K562 (cell line): ENCODE data around the gene PSAT1. TPM values are rescaled to one million over a fixed set of nuclear protein-coding genes. Genes with fewer than 3 reads are reported as not detected.

ENCODE experiments used
- ATAC-seq: fragments of 200-7000 bp; cut with Tn5 transposase; 3 replicates; pipeline ENCODE4 v1.9.1; 2020; ENCODE audit warnings: moderate library complexity
- BruUV-seq: library from RNA; stranded (reverse); fragments of 400-500 nt; replicated peaks from 2 replicates; lab custom pipeline; 2021; lab: Mats Ljungman, UMichigan
- CTCF ChIA-PET: fragments of 300-600 bp; formaldehyde crosslinking; extraction: SDS; loops from one replicate; lab custom pipeline; 2021; ENCODE audit warnings: low intra/inter-chr PET ratio; lab: Yijun Ruan, JAX
- POLR2A ChIA-PET: fragments of 300-600, 350-650 bp; sonication (Branson Sonifier 250); formaldehyde crosslinking; extraction: SDS; loops from one replicate; lab custom pipeline; 2021; ENCODE audit warnings: antibody characterized with exemption, inconsistent platforms; lab: Yijun Ruan, JAX
- DNase-seq, 4 experiments: peaks; one replicate each; pipeline versions ENCODE4 v3.0.0 to v3.0.0-alpha.2; 2011 to 2018; ENCODE audit warnings: low spot score in 3 of 4, mixed read lengths in 3 of 4; ENCODE audit errors: extremely low read depth in 1 of 4
- FAIRE-seq: peaks from 2 replicates; lab custom pipeline; 2011; peaks lifted over from hg19 to GRCh38; lab: Jason Lieb, UNC
- H2AFZ ChIP-seq: 2 replicates; pipeline ENCODE4 v1.6.0; 2011; ENCODE audit warnings: low read depth, low read length, control low read depth, inconsistent platforms
- H3K27ac ChIP-seq: fragments of 200-600 bp; 3 replicates; pipeline ENCODE4 v1.8.0; 2011; ENCODE audit warnings: low read depth, mild to moderate bottlenecking, control low read depth, inconsistent platforms, low read length, moderate library complexity, mixed read lengths; ENCODE audit errors: extremely low read depth
- H3K27me3 ChIP-seq, 2 experiments: fragments of 300-600 bp in 1 of 2; 2 replicates in 1 of 2; 3 replicates in 1 of 2; pipeline versions ENCODE4 v1.6.0 to v1.8.0; 2011; ENCODE audit warnings: inconsistent platforms in 2 of 2, low read length in 2 of 2, mild to moderate bottlenecking in 1 of 2, mixed read lengths in 1 of 2, moderate library complexity in 1 of 2; ENCODE audit not compliant: control insufficient read depth in 2 of 2, insufficient read depth in 2 of 2
- H3K36me3 ChIP-seq: fragments of 300-600 bp; 3 replicates; pipeline ENCODE4 v1.8.0; 2011; ENCODE audit warnings: mild to moderate bottlenecking, low read length, inconsistent platforms; ENCODE audit not compliant: control insufficient read depth, insufficient read depth
- H3K4me1 ChIP-seq, 2 experiments: fragments of 200-600 bp in 1 of 2; replicated peaks in 1 of 2; 2 replicates in 1 of 2; 3 replicates in 1 of 2; pipeline versions ENCODE4 v1.5.1 to v1.8.0; 2011; ENCODE audit warnings: inconsistent platforms in 2 of 2, low read length in 2 of 2, mild to moderate bottlenecking in 1 of 2, mixed read lengths in 1 of 2, moderate library complexity in 1 of 2; ENCODE audit not compliant: control insufficient read depth in 2 of 2, insufficient read depth in 2 of 2
- H3K4me2 ChIP-seq: 2 replicates; pipeline ENCODE4 v1.6.1; 2011; ENCODE audit warnings: low read length, control low read depth, inconsistent platforms, mixed read lengths; ENCODE audit not compliant: insufficient read depth
- H3K4me3 ChIP-seq: fragments of 200-600 bp; sonication (generic), shearing (Covaris generic); 2 replicates; pipeline ENCODE4 v1.5.1; 2016; ENCODE audit warnings: control low read depth, inconsistent platforms
- H3K79me2 ChIP-seq: fragments of 200-600 bp; 3 replicates; pipeline ENCODE4 v1.8.0; 2011; ENCODE audit warnings: low read length, inconsistent platforms; ENCODE audit not compliant: control insufficient read depth, insufficient read depth
- H3K9ac ChIP-seq, 2 experiments: 2 replicates each; pipeline versions ENCODE4 v1.6.0 to v1.6.1; 2011; ENCODE audit warnings: low read depth in 2 of 2, low read length in 2 of 2, control low read depth in 1 of 2, inconsistent platforms in 1 of 2, mild to moderate bottlenecking in 1 of 2, mixed read lengths in 1 of 2; ENCODE audit not compliant: insufficient read depth in 1 of 2
- H3K9me1 ChIP-seq: one replicate; pipeline ENCODE4 v1.6.0; 2011; ENCODE audit warnings: inconsistent platforms, mild to moderate bottlenecking, low read length, moderate library complexity; ENCODE audit not compliant: control insufficient read depth, insufficient read depth
- H3K9me3 ChIP-seq: replicated peaks from 2 replicates; pipeline ENCODE4 v1.5.1; 2011; ENCODE audit warnings: low read depth, low read length, inconsistent platforms; ENCODE audit not compliant: control insufficient read depth, insufficient read depth
- H4K20me1 ChIP-seq: replicated peaks from 2 replicates; pipeline ENCODE4 v1.6.1; 2011; ENCODE audit warnings: low read length, inconsistent platforms, mixed read lengths; ENCODE audit not compliant: control insufficient read depth, insufficient read depth
- ARNT ChIP-seq, 2 experiments: fragments of 450-650 bp; IDR thresholded peaks; 2 replicates each; pipeline ENCODE4 v1.6.1; 2016; ENCODE audit warnings: mild to moderate bottlenecking in 1 of 2
- E4F1 ChIP-seq: fragments of 250-450 bp; sonication (Bioruptor Pico); IDR thresholded peaks from 2 replicates; pipeline ENCODE4 v1.5.0; 2021; ENCODE audit warnings: mild to moderate bottlenecking, borderline replicate concordance
- ESRRA ChIP-seq: fragments of 450-650 bp; IDR thresholded peaks from 2 replicates; pipeline ENCODE4 v1.6.1; 2014; ENCODE audit warnings: low read depth, mild to moderate bottlenecking, moderate library complexity, borderline replicate concordance
- GABPA ChIP-seq: fragments of 200-800 bp; sonication (Bioruptor generic); conservative IDR thresholded peaks from 2 replicates; pipeline ENCODE4 v1.6.1; 2016; ENCODE audit warnings: low read depth, missing genetic modification characterization, missing compliant biosample characterization
- KLF6 ChIP-seq: fragments of 250-450 bp; sonication (Bioruptor Pico); IDR thresholded peaks from 2 replicates; pipeline ENCODE4 v1.4.0; 2020; ENCODE audit warnings: mild to moderate bottlenecking, moderate library complexity, borderline replicate concordance
- SMARCC2 ChIP-seq: fragments of 450-650 bp; IDR thresholded peaks from 2 replicates; pipeline ENCODE4 v1.6.1; 2017; ENCODE audit warnings: antibody characterized with exemption, moderate library complexity, mild to moderate bottlenecking, low read depth
- ZNF449 ChIP-seq: fragments of 250-450 bp; sonication (Bioruptor Pico); IDR thresholded peaks from 2 replicates; pipeline ENCODE4 v1.8.0; 2022; ENCODE audit warnings: moderate library complexity, mild to moderate bottlenecking, inconsistent platforms
- in situ Hi-C: fragments of 300-500 bp; cut with MboI; formaldehyde crosslinking; loops from 4 replicates; pipeline ENCODE4 v1.15.0; 2018; ENCODE audit warnings: inconsistent platforms, mixed read lengths
- intact Hi-C: fragments of 100-400 bp; cut with micrococcal nuclease; formaldehyde crosslinking; loops from 2 replicates; pipeline ENCODE4 v1.14.2; 2022
- polyA plus RNA-seq, 8 experiments: library from polyadenylated mRNA; depleted of rRNA in 4 of 8; stranded (reverse) in 5 of 8; unstranded in 3 of 8; fragments of >200 nt; fragmentation: Nextera tagmentation in 2 of 8; fragmentation: Illumina TruSeq in 1 of 8; extraction: Ambion mirVana in 2 of 8; extraction: Trizol in 1 of 8; gene quantifications; 2 replicates each; pipeline versions ENCODE4 v1.2.1 to v1.2.3, GENCODE V29; 2011 to 2014; ENCODE audit warnings: inconsistent platforms in 1 of 8, missing spikeins in 1 of 8
- total RNA-seq, 7 experiments: library from RNA; depleted of rRNA in 6 of 7; stranded (reverse); fragments of >200 nt in 6 of 7; fragmentation: Illumina TruSeq in 2 of 7; extraction: Trizol in 2 of 7; gene quantifications; 2 replicates each; pipeline versions ENCODE4 v1.2.1 to v1.2.3, GENCODE V29; 2011 to 2021; ENCODE audit warnings: low replicate concordance in 1 of 7
- TF ChIP-seq, protein P1 (sequence below): fragments of 450-650 bp; IDR thresholded peaks from 2 replicates; pipeline ENCODE4 v1.7.0; 2016; ENCODE audit warnings: borderline replicate concordance

PSAT1 gene
- total and polyA plus RNA-seq, 9 of the 15 experiments (the other 6 are each of a cell fraction or from before 2014, with no cell fraction given), result 29.7 to 151 (median 98.3) TPM

DNA sequence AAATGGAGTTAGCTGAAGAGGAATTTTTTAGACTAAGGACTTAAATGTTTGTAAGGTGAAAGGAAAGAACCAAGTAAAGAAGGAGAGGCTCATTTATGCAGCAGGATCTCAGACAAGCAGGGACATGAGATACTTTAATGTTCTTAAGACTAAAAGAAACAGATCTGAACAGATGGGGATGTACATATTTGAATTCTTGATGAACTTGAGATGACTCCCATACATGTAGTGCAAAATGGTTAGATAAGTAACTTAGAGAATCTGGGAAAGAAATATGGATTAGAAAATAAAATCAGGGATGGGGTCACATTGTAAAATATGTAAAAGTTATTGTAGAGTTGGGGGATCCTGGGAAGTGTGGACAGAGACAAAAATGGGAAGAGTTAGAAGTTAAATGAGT is 27.1 kb upstream of the PSAT1 start:
- no peak for TF ChIP-seq ESRRA
- no peak for TF ChIP-seq GABPA (tag)
- TF ChIP-seq ZNF449 (CRISPR knock-in tag), result no peak
- no peak for TF ChIP-seq E4F1
- no peak for TF ChIP-seq SMARCC2
- TF ChIP-seq, protein P1, sequence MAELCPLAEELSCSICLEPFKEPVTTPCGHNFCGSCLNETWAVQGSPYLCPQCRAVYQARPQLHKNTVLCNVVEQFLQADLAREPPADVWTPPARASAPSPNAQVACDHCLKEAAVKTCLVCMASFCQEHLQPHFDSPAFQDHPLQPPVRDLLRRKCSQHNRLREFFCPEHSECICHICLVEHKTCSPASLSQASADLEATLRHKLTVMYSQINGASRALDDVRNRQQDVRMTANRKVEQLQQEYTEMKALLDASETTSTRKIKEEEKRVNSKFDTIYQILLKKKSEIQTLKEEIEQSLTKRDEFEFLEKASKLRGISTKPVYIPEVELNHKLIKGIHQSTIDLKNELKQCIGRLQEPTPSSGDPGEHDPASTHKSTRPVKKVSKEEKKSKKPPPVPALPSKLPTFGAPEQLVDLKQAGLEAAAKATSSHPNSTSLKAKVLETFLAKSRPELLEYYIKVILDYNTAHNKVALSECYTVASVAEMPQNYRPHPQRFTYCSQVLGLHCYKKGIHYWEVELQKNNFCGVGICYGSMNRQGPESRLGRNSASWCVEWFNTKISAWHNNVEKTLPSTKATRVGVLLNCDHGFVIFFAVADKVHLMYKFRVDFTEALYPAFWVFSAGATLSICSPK, result no peak
- TF ChIP-seq KLF6 (CRISPR knock-in tag), result no peak
- TF ChIP-seq ARNT (IDR thresholded peaks at IDR 0.05), result no peak
- H3K27ac ChIP-seq, result no peak overlapping the region
- ChIA-PET POLR2A (no interaction called here), CTCF (no interaction called here)
- H3K9me3 ChIP-seq, result no peaks in the 10 kb centered on the region
- H3K4me2 ChIP-seq, result no peak overlapping the region
- H3K9me1 ChIP-seq, result no peaks in the 10 kb centered on the region
- H2AFZ ChIP-seq, result no peak overlapping the region
- in situ Hi-C loops (no loop called here), intact Hi-C loops (no loop called here)
- peaks cover 51% of the 10 kb centered on the region; the same call in 2 of the 3 replicates for H3K36me3 ChIP-seq
- H3K4me3 ChIP-seq, result no peak overlapping the region
- H4K20me1 ChIP-seq, result no peaks in the 10 kb centered on the region
- BruUV-seq, result no TSS peak
- DNase-seq (no peak), ATAC-seq (no peak), FAIRE-seq (no peak)
- no peak overlapping the region for H3K9ac ChIP-seq
- no peaks in the 10 kb centered on the region for H3K79me2 ChIP-seq
- no peaks in the 10 kb centered on the region for H3K4me1 ChIP-seq
- no peaks in the 10 kb centered on the region for H3K27me3 ChIP-seq
